BJ (cell line): ENCODE results near the gene TAS2R40. TPM values are rescaled to one million over a fixed set of nuclear protein-coding genes. Genes with fewer than 3 reads are reported as not detected.

Experiments
- CTCF ChIA-PET: fragments of 350-600 bp; formaldehyde crosslinking; extraction: SDS; loops from one replicate; lab custom pipeline; 2021; ENCODE audit warnings: antibody characterized with exemption, inconsistent platforms; lab: Yijun Ruan, JAX
- POLR2A ChIA-PET: fragments of 300-600 bp; sonication (Branson Sonifier 250); formaldehyde crosslinking; extraction: SDS; loops from one replicate; lab custom pipeline; 2021; ENCODE audit warnings: antibody characterized with exemption; lab: Charles Lee
- DNase-seq: peaks from one replicate; pipeline ENCODE4 v3.0.0-alpha.2; 2011; ENCODE audit warnings: low read depth
- H3K27me3 ChIP-seq: 2 replicates; pipeline ENCODE4 v1.6.0; 2011; ENCODE audit warnings: low read length; ENCODE audit not compliant: control insufficient read depth, insufficient read depth
- H3K36me3 ChIP-seq: 2 replicates; pipeline ENCODE4 v1.5.1; 2011; ENCODE audit warnings: low read length; ENCODE audit not compliant: control insufficient read depth, insufficient read depth
- H3K4me3 ChIP-seq: 2 replicates; pipeline ENCODE4 v1.5.1; 2011; ENCODE audit warnings: low read depth, mild to moderate bottlenecking, control low read depth, low read length
- polyA plus RNA-seq: library from polyadenylated mRNA; depleted of rRNA; stranded (reverse); fragments of >200 nt; gene quantifications from 2 replicates; pipeline ENCODE4 v1.2.3, GENCODE V29; 2011
- TF ChIP-seq, protein P1 (sequence below): IDR thresholded peaks from 2 replicates; pipeline ENCODE4 v1.5.1; 2011; ENCODE audit warnings: low read depth, mild to moderate bottlenecking, control low read depth, inconsistent platforms, low read length, moderate library complexity; ENCODE audit not compliant: insufficient read depth

The TAS2R40 gene
- polyA plus RNA-seq, 1 experiment = not detected

DNA sequence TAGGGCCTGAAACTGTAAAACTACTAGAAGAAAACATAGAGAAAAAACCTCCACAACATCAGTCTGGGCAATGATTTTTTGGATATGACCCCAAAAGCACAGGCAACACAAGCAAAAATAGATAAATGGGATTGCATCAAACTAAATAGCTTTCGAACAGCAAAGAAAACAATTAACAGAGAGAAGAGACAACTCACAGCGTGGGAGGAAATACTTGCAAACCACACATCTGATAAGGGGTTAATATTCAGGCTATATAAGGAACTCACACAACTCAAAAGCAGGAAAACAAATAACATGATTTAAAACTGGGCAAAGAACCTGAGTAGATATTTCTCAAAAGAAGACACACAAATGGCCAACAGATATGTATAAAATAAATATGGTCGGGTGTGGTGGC is 33.7 kb downstream of the TAS2R40 start:
- ChIA-PET CTCF (interaction anchor here (1.1 to 3.2 kb wide), 4 partner anchors 12 to 49 kb away, joined by 3 to 13 read pairs (median 4); no protein-coding TSS in a partner anchor), POLR2A (no interaction called here)
- Histone ChIP-seq H3K27me3 (no peaks in the 10 kb centered on the region), H3K4me3 (no peak overlapping the region), H3K36me3 (no peaks in the 10 kb centered on the region)
- no peak for DNase-seq
- TF ChIP-seq, protein P1, sequence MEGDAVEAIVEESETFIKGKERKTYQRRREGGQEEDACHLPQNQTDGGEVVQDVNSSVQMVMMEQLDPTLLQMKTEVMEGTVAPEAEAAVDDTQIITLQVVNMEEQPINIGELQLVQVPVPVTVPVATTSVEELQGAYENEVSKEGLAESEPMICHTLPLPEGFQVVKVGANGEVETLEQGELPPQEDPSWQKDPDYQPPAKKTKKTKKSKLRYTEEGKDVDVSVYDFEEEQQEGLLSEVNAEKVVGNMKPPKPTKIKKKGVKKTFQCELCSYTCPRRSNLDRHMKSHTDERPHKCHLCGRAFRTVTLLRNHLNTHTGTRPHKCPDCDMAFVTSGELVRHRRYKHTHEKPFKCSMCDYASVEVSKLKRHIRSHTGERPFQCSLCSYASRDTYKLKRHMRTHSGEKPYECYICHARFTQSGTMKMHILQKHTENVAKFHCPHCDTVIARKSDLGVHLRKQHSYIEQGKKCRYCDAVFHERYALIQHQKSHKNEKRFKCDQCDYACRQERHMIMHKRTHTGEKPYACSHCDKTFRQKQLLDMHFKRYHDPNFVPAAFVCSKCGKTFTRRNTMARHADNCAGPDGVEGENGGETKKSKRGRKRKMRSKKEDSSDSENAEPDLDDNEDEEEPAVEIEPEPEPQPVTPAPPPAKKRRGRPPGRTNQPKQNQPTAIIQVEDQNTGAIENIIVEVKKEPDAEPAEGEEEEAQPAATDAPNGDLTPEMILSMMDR = no peak

DNA sequence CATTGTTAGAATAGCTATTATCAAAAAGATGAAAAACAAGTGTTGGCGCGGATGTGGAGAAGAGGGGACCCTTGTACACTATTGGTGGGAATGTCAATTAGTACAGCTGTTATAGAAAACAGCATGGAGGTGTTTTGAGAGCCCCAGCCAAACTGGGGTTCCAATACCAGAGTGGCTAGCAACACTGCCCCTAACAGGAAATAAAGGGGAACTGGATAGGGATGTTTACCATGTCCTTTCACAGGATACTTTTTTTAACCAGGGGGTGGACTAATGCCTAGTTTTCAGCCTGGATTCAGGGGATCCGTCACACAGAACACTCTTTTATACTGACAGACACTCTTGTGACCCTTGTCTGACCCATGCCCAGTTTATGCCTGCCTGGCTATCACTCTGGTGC is 34.5 kb downstream of the TAS2R40 start:
- no peaks in the 10 kb centered on the region for H3K36me3 ChIP-seq
- CTCF ChIA-PET = interaction anchor here (1.1 to 3.2 kb wide), 3 partner anchors 13 to 17 kb away, joined by 3 to 13 read pairs (median 3); no protein-coding TSS in a partner anchor
- TF ChIP-seq, protein P1 = no peak
- POLR2A ChIA-PET = no interaction called here
- no peaks in the 10 kb centered on the region for H3K27me3 ChIP-seq
- no peak overlapping the region for H3K4me3 ChIP-seq
- no peak for DNase-seq

GRCh38 chr7:143256932-143257331 is 35.1 kb downstream of the TAS2R40 start:
- Histone ChIP-seq H3K27me3 (no peaks in the 10 kb centered on the region), H3K4me3 (no peak overlapping the region), H3K36me3 (no peaks in the 10 kb centered on the region)
- DNase-seq = no peak
- TF ChIP-seq, protein P1 = no peak
- ChIA-PET CTCF (interaction anchor here (1.1 to 3.2 kb wide), 3 partner anchors 13 to 17 kb away, joined by 3 to 13 read pairs (median 3); no protein-coding TSS in a partner anchor), POLR2A (no interaction called here)

DNA sequence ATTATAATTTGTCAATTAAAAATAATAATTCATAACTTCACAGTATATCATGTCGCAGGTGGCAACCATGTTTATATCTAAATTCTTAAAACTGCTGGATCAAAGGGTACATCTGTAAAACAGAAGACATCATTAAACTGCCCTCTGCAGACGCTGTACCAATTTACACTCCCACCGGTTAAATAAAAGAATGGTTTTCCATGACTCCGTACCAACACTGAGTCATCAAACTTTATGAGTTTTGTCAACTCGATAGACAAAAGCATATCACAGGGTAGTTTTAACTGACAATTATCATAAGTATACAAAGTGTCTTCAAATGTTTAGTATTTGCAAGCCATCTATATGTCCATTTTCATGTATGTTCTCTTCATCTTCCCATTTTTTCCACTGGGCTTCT is 35.7 kb downstream of the TAS2R40 start:
- POLR2A ChIA-PET = no interaction called here
- TF ChIP-seq, protein P1 = no peak
- no peak overlapping the region for H3K4me3 ChIP-seq
- no peaks in the 10 kb centered on the region for H3K27me3 ChIP-seq
- DNase-seq = no peak
- CTCF ChIA-PET = interaction anchor here (1.0 to 3.2 kb wide), 2 partner anchors 17 kb away, joined by 4 to 13 read pairs; no protein-coding TSS in a partner anchor
- H3K36me3 ChIP-seq = no peaks in the 10 kb centered on the region

- Histone ChIP-seq H3K27me3 (no peaks in the 10 kb centered on the region), H3K36me3 (no peaks in the 10 kb centered on the region)
- no peak for DNase-seq
Observed at GRCh38 chr7:143258831-143259230, 37.0 kb downstream of the TAS2R40 start.

More at GRCh38 chr7:143258831-143259230, 37.0 kb downstream of the TAS2R40 start:
- no peak overlapping the region for H3K4me3 ChIP-seq
- TF ChIP-seq, protein P1 = no peak
- ChIA-PET CTCF (interaction anchor here (0.6 to 1.0 kb wide), 3 partner anchors 12 to 246 kb away, joined by 3 read pairs; no protein-coding TSS in a partner anchor), POLR2A (no interaction called here)
